Gastrocnemius medialis (tissue), 4 donors: ENCODE data around the gene PTPRN2.

Source experiments
- POLR2A ChIP-seq, 2 donors: fragments of 450-650 bp; IDR thresholded peaks; one replicate each; pipeline ENCODE4 v1.6.1; 2017; ENCODE audit warnings: antibody characterized with exemption in 2 of 2, mild to moderate bottlenecking in 2 of 2, moderate library complexity in 2 of 2
- TF ChIP-seq, protein P1 (sequence below), 5 experiments: fragments of 450-650 bp in 3 of 5; fragments of 200-600 bp in 2 of 5; sonication (generic) in 2 of 5; IDR thresholded peaks in 4 of 5; conservative IDR thresholded peaks in 1 of 5; 1 replicate in 4 of 5; 2 replicates in 1 of 5; pipeline ENCODE4 v1.5.1; 2016 to 2019; ENCODE audit warnings: antibody characterized with exemption in 5 of 5, mild to moderate bottlenecking in 3 of 5, moderate library complexity in 3 of 5

DNA sequence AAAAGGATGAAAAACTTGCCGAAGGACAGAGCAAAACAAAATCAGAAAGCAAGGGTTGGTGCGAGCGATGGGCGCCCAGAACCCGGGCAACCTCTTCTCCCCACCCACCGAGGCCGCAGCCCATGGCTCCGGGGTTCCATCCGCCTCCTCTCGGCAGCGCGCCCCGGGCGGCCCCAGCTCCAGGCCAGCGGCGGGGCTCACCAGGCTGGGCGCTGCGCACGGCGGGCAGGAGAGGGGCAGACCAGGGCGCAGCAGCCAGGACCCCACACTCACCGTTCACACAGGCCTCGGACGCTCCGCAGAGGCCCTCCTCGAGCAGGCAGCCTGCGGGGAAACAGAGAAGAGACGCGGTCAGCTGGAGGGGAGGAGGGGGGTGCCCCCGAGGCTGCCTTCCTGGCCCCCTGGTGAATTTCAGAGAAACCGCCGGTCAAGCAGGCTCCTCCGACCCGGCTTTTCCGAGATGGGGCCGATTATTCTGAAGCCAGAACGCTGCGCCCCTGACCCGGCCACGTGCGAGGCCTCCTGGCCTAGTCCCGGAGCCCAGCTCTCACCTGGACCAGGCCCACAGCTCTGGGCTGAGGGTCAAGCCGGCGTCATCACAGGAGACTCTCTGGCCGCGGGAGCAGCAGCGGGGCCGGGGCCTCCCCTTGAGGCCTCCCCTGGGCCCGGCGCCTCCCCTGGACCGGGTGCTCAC is 98.0 kb downstream of the PTPRN2 start:
- TF ChIP-seq, protein P1, sequence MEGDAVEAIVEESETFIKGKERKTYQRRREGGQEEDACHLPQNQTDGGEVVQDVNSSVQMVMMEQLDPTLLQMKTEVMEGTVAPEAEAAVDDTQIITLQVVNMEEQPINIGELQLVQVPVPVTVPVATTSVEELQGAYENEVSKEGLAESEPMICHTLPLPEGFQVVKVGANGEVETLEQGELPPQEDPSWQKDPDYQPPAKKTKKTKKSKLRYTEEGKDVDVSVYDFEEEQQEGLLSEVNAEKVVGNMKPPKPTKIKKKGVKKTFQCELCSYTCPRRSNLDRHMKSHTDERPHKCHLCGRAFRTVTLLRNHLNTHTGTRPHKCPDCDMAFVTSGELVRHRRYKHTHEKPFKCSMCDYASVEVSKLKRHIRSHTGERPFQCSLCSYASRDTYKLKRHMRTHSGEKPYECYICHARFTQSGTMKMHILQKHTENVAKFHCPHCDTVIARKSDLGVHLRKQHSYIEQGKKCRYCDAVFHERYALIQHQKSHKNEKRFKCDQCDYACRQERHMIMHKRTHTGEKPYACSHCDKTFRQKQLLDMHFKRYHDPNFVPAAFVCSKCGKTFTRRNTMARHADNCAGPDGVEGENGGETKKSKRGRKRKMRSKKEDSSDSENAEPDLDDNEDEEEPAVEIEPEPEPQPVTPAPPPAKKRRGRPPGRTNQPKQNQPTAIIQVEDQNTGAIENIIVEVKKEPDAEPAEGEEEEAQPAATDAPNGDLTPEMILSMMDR (IDR thresholded peaks at IDR 0.05 in 4 of 5, conservative IDR thresholded peaks at IDR 0.05 in 1 of 5): no peak
- TF ChIP-seq POLR2A (IDR thresholded peaks at IDR 0.05): no peak
